ENCODE measurements around the gene CLIC4. TPM values are rescaled to one million over a fixed set of nuclear protein-coding genes. Genes with fewer than 3 reads are reported as not detected.

CLIC4 gene
- total RNA-seq, 1 donor from 2014 or later: 99.2 TPM

DNA sequence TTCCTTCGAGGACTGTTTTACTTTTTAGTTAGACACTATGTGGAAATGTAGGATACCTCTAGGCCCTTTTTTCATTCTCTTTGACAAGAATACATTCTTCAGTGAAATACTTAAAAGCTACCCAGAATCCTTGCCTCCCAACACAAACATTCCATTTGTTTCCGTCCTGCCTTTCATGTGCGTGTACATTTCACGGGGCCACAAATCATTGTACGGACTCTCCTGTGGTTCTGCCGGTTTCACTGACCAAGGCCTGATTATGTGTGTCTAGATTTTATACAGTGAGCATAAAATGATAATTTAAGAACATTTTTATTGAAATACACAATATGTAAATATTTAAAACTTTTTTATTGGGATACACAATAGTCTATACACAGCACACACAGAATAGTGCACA lies 108.4 kb downstream of the CLIC4 start:
- Histone ChIP-seq H3K4me3 (ENCODE audit: low read length in 3 of 3) (no peak overlapping the region), H3K9ac (ENCODE audit: low read depth in 1 of 3, low read length in 3 of 3) (no peak overlapping the region), H3K4me1 (ENCODE audit: control insufficient read depth in 3 of 3, insufficient read depth in 3 of 3, low read length in 3 of 3) (peaks cover 0 to 2% (median 2%) of the 10 kb centered on the region in 3 donors), H3K27ac (ENCODE audit: low read depth, low read length) (no peak overlapping the region), H3K9me3 (ENCODE audit: control insufficient read depth in 3 of 3, low read length in 3 of 3) (no peaks in the 10 kb centered on the region), H3K27me3 (ENCODE audit: control insufficient read depth in 3 of 3, insufficient read depth in 3 of 3, low read length in 3 of 3) (peaks cover 0 to 7% (median 6%) of the 10 kb centered on the region in 3 donors), H3K36me3 (ENCODE audit: control insufficient read depth in 3 of 3, insufficient read depth in 3 of 3, low read length in 3 of 3) (no peaks in the 10 kb centered on the region)

DNA sequence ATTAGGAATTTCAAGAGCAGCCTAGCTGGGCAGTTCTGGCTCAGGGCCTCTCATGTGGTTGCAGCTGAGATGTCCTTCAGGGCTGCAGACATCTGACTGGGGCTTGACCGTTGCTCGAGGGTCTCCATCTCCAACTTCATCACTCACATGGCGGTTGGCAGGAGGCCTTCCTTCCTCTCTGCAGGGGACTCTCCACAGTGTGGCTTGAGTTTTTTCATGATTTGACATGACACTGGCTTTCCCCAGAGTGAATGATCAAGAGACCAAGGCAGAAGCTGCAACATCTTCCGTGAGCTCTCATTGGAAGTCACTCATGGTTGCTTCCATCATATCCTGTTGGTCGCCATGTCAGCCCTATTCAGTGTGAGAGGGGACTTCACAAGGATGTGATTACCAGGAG lies 110.2 kb downstream of the CLIC4 start:
- Histone ChIP-seq H3K9ac (ENCODE audit: low read depth in 1 of 3, low read length in 3 of 3) (no peak overlapping the region), H3K4me3 (ENCODE audit: low read length in 3 of 3) (no peak overlapping the region), H3K36me3 (ENCODE audit: control insufficient read depth in 3 of 3, insufficient read depth in 3 of 3, low read length in 3 of 3) (no peaks in the 10 kb centered on the region), H3K27me3 (ENCODE audit: control insufficient read depth in 3 of 3, insufficient read depth in 3 of 3, low read length in 3 of 3) (peaks cover 0 to 8% (median 8%) of the 10 kb centered on the region in 3 donors), H3K9me3 (ENCODE audit: control insufficient read depth in 3 of 3, low read length in 3 of 3) (no peaks in the 10 kb centered on the region), H3K4me1 (ENCODE audit: control insufficient read depth in 3 of 3, insufficient read depth in 3 of 3, low read length in 3 of 3) (no peaks in the 10 kb centered on the region), H3K27ac (ENCODE audit: low read depth, low read length) (no peak overlapping the region)

DNA sequence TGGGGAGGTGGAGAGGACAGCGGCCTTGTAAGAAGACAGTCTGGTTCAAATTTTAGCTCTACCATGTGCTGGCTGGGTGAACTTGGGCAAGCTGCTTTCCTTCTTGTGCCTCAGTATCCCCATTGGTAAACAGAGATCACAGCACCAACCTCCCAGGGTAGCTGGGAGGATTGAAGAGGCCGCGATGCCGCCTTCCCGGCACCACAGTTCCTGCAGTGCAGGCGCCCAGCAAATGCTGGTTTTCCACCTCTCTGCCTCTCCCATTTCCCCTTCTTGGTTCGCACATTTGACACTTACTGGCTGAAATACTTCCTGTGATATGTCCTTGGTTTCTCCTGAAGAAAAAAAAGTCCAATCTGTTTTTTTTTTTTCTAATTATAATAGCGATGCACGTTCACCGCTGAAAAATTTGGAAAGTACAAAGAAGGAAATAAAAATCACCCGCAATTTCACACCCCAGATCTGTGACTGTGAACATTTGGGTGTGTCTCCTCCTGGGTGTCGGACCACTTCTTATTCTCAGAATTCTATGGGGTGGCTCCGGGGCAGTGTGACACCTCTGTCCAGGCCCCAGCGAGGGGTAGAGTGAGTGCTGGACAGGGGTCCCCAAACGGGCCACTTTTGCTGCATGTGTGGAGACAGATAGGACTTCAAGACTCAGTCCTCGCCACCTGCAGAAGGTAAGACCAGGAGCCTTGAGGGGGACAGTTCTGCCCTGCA lies 111.7 kb downstream of the CLIC4 start:
- no peaks in the 10 kb centered on the region for H3K4me1 ChIP-seq (ENCODE audit: control insufficient read depth in 3 of 3, insufficient read depth in 3 of 3, low read length in 3 of 3)
- no peak overlapping the region for H3K9ac ChIP-seq (ENCODE audit: low read depth in 1 of 3, low read length in 3 of 3)
- H3K27me3 ChIP-seq (ENCODE audit: control insufficient read depth in 3 of 3, insufficient read depth in 3 of 3, low read length in 3 of 3): peaks cover 5 to 21% (median 18%) of the 10 kb centered on the region in 3 donors
- no peaks in the 10 kb centered on the region for H3K36me3 ChIP-seq (ENCODE audit: control insufficient read depth in 3 of 3, insufficient read depth in 3 of 3, low read length in 3 of 3)
- H3K4me3 ChIP-seq (ENCODE audit: low read length in 3 of 3): no peak overlapping the region
- H3K27ac ChIP-seq (ENCODE audit: low read depth, low read length): no peak overlapping the region
- no peaks in the 10 kb centered on the region for H3K9me3 ChIP-seq (ENCODE audit: control insufficient read depth in 3 of 3, low read length in 3 of 3)

DNA sequence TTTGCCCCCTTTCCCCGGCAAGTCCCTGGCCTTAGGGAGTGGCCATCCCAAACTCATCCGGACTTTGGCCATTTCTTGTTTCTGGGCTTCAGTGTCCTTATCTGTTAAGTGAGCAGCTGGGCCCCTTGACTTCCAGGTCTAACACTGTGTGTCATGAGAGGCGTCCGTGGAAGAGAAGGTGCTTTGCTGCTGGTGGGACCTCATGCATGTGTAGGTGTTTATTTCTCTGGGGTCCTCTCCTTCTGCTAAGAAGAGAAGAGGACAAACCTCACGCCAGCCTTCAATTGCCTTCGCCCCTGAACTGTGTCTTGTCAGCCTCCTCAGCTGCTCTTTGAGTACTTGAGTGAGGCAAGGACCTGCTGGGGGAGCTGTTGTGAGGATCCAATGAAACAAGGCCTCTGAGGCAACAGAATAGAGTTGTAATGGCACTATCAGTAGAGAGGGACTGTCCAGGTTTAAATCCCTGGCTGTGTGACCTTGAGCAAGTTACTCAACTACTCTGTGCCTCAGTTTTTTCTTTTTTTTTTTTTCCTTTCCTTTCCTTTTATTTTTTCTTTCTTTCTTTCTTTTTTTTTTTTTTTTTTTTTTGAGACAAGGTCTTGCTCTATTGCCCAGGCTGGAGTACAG lies 112.4 kb downstream of the CLIC4 start:
- peaks cover 12 to 26% (median 23%) of the 10 kb centered on the region in 3 donors for H3K27me3 ChIP-seq (ENCODE audit: control insufficient read depth in 3 of 3, insufficient read depth in 3 of 3, low read length in 3 of 3)
- H3K9me3 ChIP-seq (ENCODE audit: control insufficient read depth in 3 of 3, low read length in 3 of 3): no peaks in the 10 kb centered on the region
- no peak overlapping the region for H3K27ac ChIP-seq (ENCODE audit: low read depth, low read length)
- no peak overlapping the region for H3K9ac ChIP-seq (ENCODE audit: low read depth in 1 of 3, low read length in 3 of 3)
- no peaks in the 10 kb centered on the region for H3K4me1 ChIP-seq (ENCODE audit: control insufficient read depth in 3 of 3, insufficient read depth in 3 of 3, low read length in 3 of 3)
- no peak overlapping the region for H3K4me3 ChIP-seq (ENCODE audit: low read length in 3 of 3)
- H3K36me3 ChIP-seq (ENCODE audit: control insufficient read depth in 3 of 3, insufficient read depth in 3 of 3, low read length in 3 of 3): no peaks in the 10 kb centered on the region

DNA sequence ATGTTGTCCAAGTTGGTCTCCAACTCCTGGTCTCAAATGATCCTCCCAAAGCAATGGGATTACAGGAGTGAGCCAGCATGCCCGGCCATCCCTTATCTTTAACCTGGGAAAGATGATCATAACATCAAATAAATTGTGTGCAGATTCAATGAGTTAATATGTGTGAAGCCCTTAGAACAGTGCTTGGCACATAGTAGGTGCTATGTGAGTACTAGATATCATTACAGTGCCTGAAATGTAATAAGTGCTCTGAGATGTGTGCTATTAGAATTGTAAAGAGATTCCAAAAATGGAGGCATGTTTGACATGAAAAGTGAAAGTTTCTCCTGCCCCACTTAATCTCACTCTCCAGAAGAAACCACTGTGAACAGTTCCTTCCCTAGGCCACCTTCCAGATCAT lies 113.0 kb downstream of the CLIC4 start:
- peaks cover 14 to 30% (median 29%) of the 10 kb centered on the region in 3 donors for H3K27me3 ChIP-seq (ENCODE audit: control insufficient read depth in 3 of 3, insufficient read depth in 3 of 3, low read length in 3 of 3)
- H3K9me3 ChIP-seq (ENCODE audit: control insufficient read depth in 3 of 3, low read length in 3 of 3): no peaks in the 10 kb centered on the region
- H3K36me3 ChIP-seq (ENCODE audit: control insufficient read depth in 3 of 3, insufficient read depth in 3 of 3, low read length in 3 of 3): no peaks in the 10 kb centered on the region
- H3K9ac ChIP-seq (ENCODE audit: low read depth in 1 of 3, low read length in 3 of 3): no peak overlapping the region
- H3K4me3 ChIP-seq (ENCODE audit: low read length in 3 of 3): no peak overlapping the region
- no peaks in the 10 kb centered on the region for H3K4me1 ChIP-seq (ENCODE audit: control insufficient read depth in 3 of 3, insufficient read depth in 3 of 3, low read length in 3 of 3)
- H3K27ac ChIP-seq (ENCODE audit: low read depth, low read length): no peak overlapping the region

DNA sequence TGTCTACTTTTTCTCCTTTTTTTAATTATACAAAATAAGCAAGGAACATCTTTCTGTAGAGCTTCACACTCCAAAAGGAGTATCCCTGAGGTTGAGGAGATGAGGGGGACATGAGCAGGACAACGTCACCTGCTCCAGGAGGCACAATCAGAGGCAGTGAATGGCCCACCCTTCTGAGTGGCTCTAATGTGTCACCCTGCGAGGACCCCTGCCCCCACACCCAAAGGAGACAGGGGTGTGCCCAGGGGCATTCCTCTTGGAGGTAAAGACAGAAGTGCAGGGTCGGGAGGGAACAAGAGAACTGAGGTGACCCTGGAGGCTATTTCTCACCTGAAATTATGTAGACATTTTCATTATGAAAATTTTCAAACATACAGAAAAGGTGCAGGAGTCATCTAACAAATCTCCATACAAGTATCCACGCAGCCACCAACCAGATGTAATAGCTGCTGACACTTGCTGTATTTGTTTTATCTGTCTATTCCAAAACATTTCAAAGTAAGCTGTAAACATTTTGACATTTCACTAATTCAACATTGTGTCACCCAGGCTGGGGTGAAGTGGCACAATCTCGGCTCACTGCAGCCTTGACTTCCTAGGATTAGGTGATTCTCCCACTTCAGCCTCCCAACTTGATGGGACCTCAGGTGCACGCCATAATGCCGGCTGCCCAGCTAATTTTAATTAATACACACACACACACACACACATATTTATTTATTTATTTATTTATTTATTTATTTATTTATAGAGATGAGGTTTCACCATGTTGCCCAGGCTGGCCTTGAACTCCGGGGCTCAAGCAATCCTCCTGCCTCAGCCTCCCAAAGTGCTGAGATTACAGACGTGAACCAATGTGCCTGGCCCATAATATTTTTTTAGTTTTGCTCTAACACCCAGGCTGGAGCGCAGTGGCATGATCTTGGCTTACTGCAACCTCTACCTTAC lies 114.1 kb downstream of the CLIC4 start:
- peaks cover 0 to 1% (median under 1%) of the 10 kb centered on the region in 3 donors for H3K4me1 ChIP-seq (ENCODE audit: control insufficient read depth in 3 of 3, insufficient read depth in 3 of 3, low read length in 3 of 3)

DNA sequence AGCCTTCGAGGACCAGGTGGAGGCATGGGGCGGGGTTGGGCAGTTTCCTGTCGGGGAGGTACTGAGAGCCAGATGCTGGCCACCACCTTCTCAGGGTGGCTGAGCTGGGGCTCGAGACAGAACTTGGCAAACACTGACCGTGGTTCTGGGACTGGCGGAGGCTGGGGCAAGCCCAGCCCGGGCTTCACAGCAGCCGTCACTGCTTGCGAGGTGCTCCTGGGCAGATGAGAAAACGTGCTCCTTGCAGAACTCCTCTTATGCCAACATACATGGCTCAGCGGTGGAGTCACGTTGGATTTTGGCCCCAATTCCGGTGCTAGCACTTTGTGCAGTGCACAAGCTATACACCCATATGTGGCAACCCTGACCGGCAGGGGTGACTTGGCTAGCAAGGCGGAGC lies 115.6 kb downstream of the CLIC4 start:
- Histone ChIP-seq H3K27ac (ENCODE audit: low read depth, low read length) (no peak overlapping the region), H3K27me3 (ENCODE audit: control insufficient read depth in 3 of 3, insufficient read depth in 3 of 3, low read length in 3 of 3) (peaks cover 17 to 35% (median 32%) of the 10 kb centered on the region in 3 donors), H3K36me3 (ENCODE audit: control insufficient read depth in 3 of 3, insufficient read depth in 3 of 3, low read length in 3 of 3) (no peaks in the 10 kb centered on the region), H3K9me3 (ENCODE audit: control insufficient read depth in 3 of 3, low read length in 3 of 3) (no peaks in the 10 kb centered on the region), H3K4me3 (ENCODE audit: low read length in 3 of 3) (no peak overlapping the region), H3K4me1 (ENCODE audit: control insufficient read depth in 3 of 3, insufficient read depth in 3 of 3, low read length in 3 of 3) (peaks cover 0 to 4% (median 4%) of the 10 kb centered on the region in 3 donors), H3K9ac (ENCODE audit: low read depth in 1 of 3, low read length in 3 of 3) (no peak overlapping the region)

More for the DNA sequence above, 114.1 kb downstream of the CLIC4 start:
- H3K27ac ChIP-seq (ENCODE audit: low read depth, low read length): no peak overlapping the region
- no peak overlapping the region for H3K9ac ChIP-seq (ENCODE audit: low read depth in 1 of 3, low read length in 3 of 3)
- H3K36me3 ChIP-seq (ENCODE audit: control insufficient read depth in 3 of 3, insufficient read depth in 3 of 3, low read length in 3 of 3): no peaks in the 10 kb centered on the region
- H3K27me3 ChIP-seq (ENCODE audit: control insufficient read depth in 3 of 3, insufficient read depth in 3 of 3, low read length in 3 of 3): peaks cover 15 to 34% (median 32%) of the 10 kb centered on the region in 3 donors
- H3K9me3 ChIP-seq (ENCODE audit: control insufficient read depth in 3 of 3, low read length in 3 of 3): no peaks in the 10 kb centered on the region
- no peak overlapping the region for H3K4me3 ChIP-seq (ENCODE audit: low read length in 3 of 3)

DNA sequence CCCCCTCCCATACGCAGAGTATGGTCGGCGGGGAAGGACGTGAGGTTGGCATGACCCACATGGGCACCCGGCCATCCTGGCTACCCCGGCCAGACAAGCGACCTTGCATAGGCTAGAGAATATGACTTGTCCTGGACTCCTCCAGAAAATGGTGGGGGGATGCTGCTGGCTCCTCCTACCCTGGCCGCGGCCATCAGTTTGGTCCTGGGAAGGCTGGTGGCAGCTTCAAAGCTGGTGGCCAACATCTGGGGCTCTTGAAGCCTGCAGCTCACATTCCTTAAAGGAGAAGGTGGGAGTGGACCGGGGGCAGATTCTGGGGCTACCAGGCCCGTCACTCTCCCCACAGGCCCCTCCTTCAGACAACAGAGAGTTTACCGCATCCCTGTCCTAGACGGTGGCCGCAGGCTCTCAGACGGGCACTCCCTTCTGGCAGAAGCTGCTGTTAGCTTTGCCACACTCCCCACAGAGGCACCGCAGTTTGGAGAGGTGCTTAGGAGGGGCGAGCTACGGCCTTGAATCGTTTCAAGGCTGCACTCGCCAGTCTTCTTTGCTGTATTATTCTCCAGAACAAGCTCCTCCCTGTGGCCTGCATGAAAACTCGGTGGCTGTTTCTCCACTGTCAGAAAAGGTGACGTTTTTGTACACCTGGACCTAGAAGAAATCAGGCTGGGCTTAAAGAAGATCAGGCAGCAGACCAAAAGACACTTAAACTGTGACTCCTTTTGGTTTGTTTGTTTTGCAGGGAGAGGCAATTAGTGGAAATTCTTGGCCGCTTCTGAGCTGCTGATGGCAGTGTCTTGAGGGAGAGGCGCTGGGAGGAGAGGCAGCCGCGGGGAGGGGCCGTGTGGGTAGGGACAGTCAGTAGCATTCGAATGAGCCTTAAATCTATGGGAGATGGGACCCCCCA lies 116.8 kb downstream of the CLIC4 start:
- Histone ChIP-seq H3K27me3 (ENCODE audit: control insufficient read depth in 3 of 3, insufficient read depth in 3 of 3, low read length in 3 of 3) (peaks cover 20 to 42% (median 40%) of the 10 kb centered on the region in 3 donors), H3K36me3 (ENCODE audit: control insufficient read depth in 3 of 3, insufficient read depth in 3 of 3, low read length in 3 of 3) (no peaks in the 10 kb centered on the region), H3K4me3 (ENCODE audit: low read length in 3 of 3) (no peak overlapping the region), H3K9me3 (ENCODE audit: control insufficient read depth in 3 of 3, low read length in 3 of 3) (no peaks in the 10 kb centered on the region), H3K9ac (ENCODE audit: low read depth in 1 of 3, low read length in 3 of 3) (no peak overlapping the region), H3K27ac (ENCODE audit: low read depth, low read length) (no peak overlapping the region), H3K4me1 (ENCODE audit: control insufficient read depth in 3 of 3, insufficient read depth in 3 of 3, low read length in 3 of 3) (peaks cover 0 to 4% (median 4%) of the 10 kb centered on the region in 3 donors)
